Lower leg skin (tissue), 4 donors: ENCODE data around the gene ATP2A2. TPM values are rescaled to one million over a fixed set of nuclear protein-coding genes. Genes with fewer than 3 reads are reported as not detected.

Source experiments
- DNase-seq, 2 donors: peaks; one replicate each; pipeline ENCODE4 v3.0.0-alpha.2; 2019; ENCODE audit warnings: low spot score in 2 of 2
- H3K4me3 ChIP-seq: fragments of 200-600 bp; sonication (generic); 2 replicates; pipeline ENCODE4 v1.5.1; 2017; ENCODE audit warnings: mild to moderate bottlenecking, low read depth; ENCODE audit not compliant: poor library complexity, severe bottlenecking
- CTCF ChIP-seq, 3 donors: fragments of 450-650 bp; IDR thresholded peaks; one replicate each; pipeline ENCODE4 v1.5.1; 2016; ENCODE audit warnings: antibody characterized with exemption in 3 of 3, mild to moderate bottlenecking in 3 of 3, moderate library complexity in 2 of 3
- POLR2A ChIP-seq, 2 donors: fragments of 450-650 bp; IDR thresholded peaks; one replicate each; pipeline ENCODE4 v1.6.1; 2016 to 2017; ENCODE audit warnings: antibody characterized with exemption in 2 of 2, mild to moderate bottlenecking in 1 of 2, moderate library complexity in 1 of 2
- WGBS, 2 donors: methylation state at CpG; one replicate each; pipeline ENCODE4 v1.1.5; 2018; 5-methylcytosine and 5-hydroxymethylcytosine counted together
- intact Hi-C: fragments of 100-400 bp; cut with DNase I; formaldehyde crosslinking; loops from one replicate; pipeline ENCODE4 v1.15.0; 2023; ENCODE audit warnings: low total_unique reads
- total RNA-seq, 4 donors: library from RNA; depleted of rRNA; stranded (reverse); fragments of >200 nt; gene quantifications; one replicate each; pipeline ENCODE4 v1.1.0, GENCODE V29; 2016

The ATP2A2 gene
- total RNA-seq, 4 donors from 2014 or later: 61.9 to 103 (median 86.1) TPM

- 80 to 88% methylated on average over 3 of the region's 3 CpGs for WGBS, 2 donors
- H3K4me3 ChIP-seq: no peak overlapping the region
- no peak for TF ChIP-seq CTCF (IDR thresholded peaks at IDR 0.05)
- TF ChIP-seq POLR2A (IDR thresholded peaks at IDR 0.05): no peak
- no peak for DNase-seq
- intact Hi-C loops: no loop called here
These were observed 26.3 kb downstream of the ATP2A2 start for GRCh38 chr12:110307372-110307771.

GRCh38 chr12:110310763-110311162, 29.7 kb downstream of the ATP2A2 start:
- H3K4me3 ChIP-seq: no peak overlapping the region
- DNase-seq: no peak
- TF ChIP-seq CTCF (IDR thresholded peaks at IDR 0.05): no peak
- no peak for TF ChIP-seq POLR2A (IDR thresholded peaks at IDR 0.05)
- intact Hi-C loops: no loop called here

- no peak for DNase-seq
- intact Hi-C loops: no loop called here
- H3K4me3 ChIP-seq: no peak overlapping the region
- no peak for TF ChIP-seq POLR2A (IDR thresholded peaks at IDR 0.05)
- no peak for TF ChIP-seq CTCF (IDR thresholded peaks at IDR 0.05)
- WGBS, 2 donors: 91 to 93% methylated on average over 6 of the region's 6 CpGs
These were observed 30.9 kb downstream of the ATP2A2 start for GRCh38 chr12:110311903-110312302.

GRCh38 chr12:110312581-110313360, 31.7 kb downstream of the ATP2A2 start:
- no peak overlapping the region for H3K4me3 ChIP-seq
- WGBS, 2 donors: 67 to 76% methylated on average over 10 of the region's 10 CpGs
- intact Hi-C loops: no loop called here
- TF ChIP-seq POLR2A (IDR thresholded peaks at IDR 0.05) (no peak), CTCF (IDR thresholded peaks at IDR 0.05) (no peak)
- DNase-seq: peak in 1 of 2 donors; percentile 42

- intact Hi-C loops: no loop called here
- H3K4me3 ChIP-seq: no peak overlapping the region
These were observed 33.3 kb downstream of the ATP2A2 start for GRCh38 chr12:110314308-110314707.

More at GRCh38 chr12:110314308-110314707, 33.3 kb downstream of the ATP2A2 start:
- TF ChIP-seq CTCF (IDR thresholded peaks at IDR 0.05) (no peak), POLR2A (IDR thresholded peaks at IDR 0.05) (no peak)
- 75 to 81% methylated on average over 2 of the region's 2 CpGs for WGBS, 2 donors
- DNase-seq: no peak
